Liver (tissue), 9 donors: Measurements from ENCODE around the gene GALNTL6. TPM values are rescaled to one million over a fixed set of nuclear protein-coding genes. Genes with fewer than 3 reads are reported as not detected.
"Not testable (repeated sequence)": the region's sequence is repeated elsewhere in the genome, so short reads cannot be mapped to it uniquely, and the experiment has no call there.

Source experiments
- DNase-seq: peaks from one replicate; pipeline ENCODE4 v3.0.0-alpha.2; 2017; ENCODE audit warnings: low spot score
- H3K27ac ChIP-seq, 2 donors: one replicate each; pipeline ENCODE4 v1.7.0; 2013; ENCODE audit warnings: inconsistent platforms in 2 of 2, low read length in 2 of 2, control low read depth in 1 of 2, low read depth in 1 of 2, mild to moderate bottlenecking in 1 of 2
- H3K27me3 ChIP-seq, 4 donors: one replicate each; pipeline versions ENCODE4 v1.6.1 to v1.7.0; 2013; ENCODE audit warnings: low read length in 3 of 4, inconsistent platforms in 1 of 4, mild to moderate bottlenecking in 1 of 4, moderate library complexity in 1 of 4; ENCODE audit not compliant: control insufficient read depth in 4 of 4, insufficient read depth in 4 of 4
- H3K36me3 ChIP-seq, 4 donors: one replicate each; pipeline versions ENCODE4 v1.6.1 to v1.7.0; 2013; ENCODE audit warnings: low read length in 3 of 4, mild to moderate bottlenecking in 3 of 4, low read depth in 1 of 4, moderate library complexity in 1 of 4; ENCODE audit not compliant: control insufficient read depth in 4 of 4, insufficient read depth in 3 of 4
- H3K4me1 ChIP-seq, 4 donors: one replicate each; pipeline versions ENCODE4 v1.6.1 to v1.7.0; 2013; ENCODE audit warnings: low read length in 3 of 4, mild to moderate bottlenecking in 3 of 4, moderate library complexity in 1 of 4; ENCODE audit not compliant: control insufficient read depth in 4 of 4, insufficient read depth in 4 of 4
- H3K4me3 ChIP-seq, 3 donors: one replicate each; pipeline versions ENCODE4 v1.6.1 to v1.7.0; 2013; ENCODE audit warnings: low read length in 3 of 3, control low read depth in 1 of 3, low read depth in 1 of 3, mild to moderate bottlenecking in 1 of 3
- H3K9ac ChIP-seq, 2 donors: one replicate each; pipeline ENCODE4 v1.7.0; 2013; ENCODE audit warnings: low read length in 2 of 2, mild to moderate bottlenecking in 2 of 2, moderate library complexity in 2 of 2, control low read depth in 1 of 2, low read depth in 1 of 2
- H3K9me3 ChIP-seq, 4 donors: one replicate each; pipeline versions ENCODE4 v1.6.1 to v1.7.0; 2013; ENCODE audit warnings: low read length in 3 of 4; ENCODE audit not compliant: control insufficient read depth in 4 of 4
- ATF3 ChIP-seq: IDR thresholded peaks from 2 replicates; pipeline ENCODE4 v1.6.1; 2016; ENCODE audit warnings: antibody characterized with exemption
- EGR1 ChIP-seq, 2 donors: IDR thresholded peaks; 2 replicates each; pipeline ENCODE4 v1.6.1; 2016 to 2018; ENCODE audit warnings: antibody characterized with exemption in 2 of 2, low read depth in 2 of 2
- FOXA1 ChIP-seq: IDR thresholded peaks from 2 replicates; pipeline ENCODE4 v1.6.1; 2016; ENCODE audit warnings: antibody characterized with exemption
- FOXA2 ChIP-seq: IDR thresholded peaks from 2 replicates; pipeline ENCODE4 v1.6.1; 2016; ENCODE audit warnings: antibody characterized with exemption
- GABPA ChIP-seq, 2 donors: IDR thresholded peaks in 1 of 2; conservative IDR thresholded peaks in 1 of 2; 2 replicates each; pipeline ENCODE4 v1.6.1; 2016; ENCODE audit warnings: antibody characterized with exemption in 2 of 2, mild to moderate bottlenecking in 1 of 2, moderate library complexity in 1 of 2
- HNF4A ChIP-seq, 2 donors: conservative IDR thresholded peaks; 2 replicates each; pipeline ENCODE4 v1.6.1; 2016; ENCODE audit warnings: antibody characterized with exemption in 2 of 2, mild to moderate bottlenecking in 2 of 2
- HNF4G ChIP-seq: IDR thresholded peaks from 2 replicates; pipeline ENCODE4 v1.6.1; 2016; ENCODE audit warnings: antibody characterized with exemption
- JUND ChIP-seq, 2 donors: IDR thresholded peaks; 2 replicates each; pipeline ENCODE4 v1.6.1; 2016; ENCODE audit warnings: antibody characterized with exemption in 2 of 2
- MAX ChIP-seq: IDR thresholded peaks from 2 replicates; pipeline ENCODE4 v1.6.1; 2016; ENCODE audit warnings: antibody characterized with exemption
- NR2F2 ChIP-seq: IDR thresholded peaks from 2 replicates; pipeline ENCODE4 v1.6.1; 2016; ENCODE audit warnings: antibody characterized with exemption
- RAD21 ChIP-seq, 2 donors: IDR thresholded peaks; 2 replicates each; pipeline ENCODE4 v1.6.1; 2016; ENCODE audit warnings: antibody characterized with exemption in 2 of 2, mild to moderate bottlenecking in 2 of 2
- RXRA ChIP-seq, 2 donors: IDR thresholded peaks; 2 replicates each; pipeline ENCODE4 v1.6.1; 2017 to 2018; ENCODE audit warnings: antibody characterized with exemption in 2 of 2, mild to moderate bottlenecking in 1 of 2
- SP1 ChIP-seq: IDR thresholded peaks from 2 replicates; pipeline ENCODE4 v1.6.1; 2018; ENCODE audit warnings: antibody characterized with exemption, mild to moderate bottlenecking
- TAF1 ChIP-seq: conservative IDR thresholded peaks from 2 replicates; pipeline ENCODE4 v1.6.1; 2016; ENCODE audit warnings: antibody characterized with exemption, mild to moderate bottlenecking
- YY1 ChIP-seq: IDR thresholded peaks from 2 replicates; pipeline ENCODE4 v1.6.1; 2016; ENCODE audit warnings: antibody characterized with exemption, mild to moderate bottlenecking
- ZBTB33 ChIP-seq: IDR thresholded peaks from 2 replicates; pipeline ENCODE4 v1.6.1; 2016; ENCODE audit warnings: antibody characterized with exemption
- WGBS: extraction: QIAGEN DNeasy Blood & Tissue Kit; methylation state at CpG from one replicate; pipeline ENCODE4 v1.1.7; 2013; 5-methylcytosine and 5-hydroxymethylcytosine counted together
- polyA plus RNA-seq, 2 donors: library from polyadenylated mRNA; stranded (reverse) in 1 of 2; unstranded in 1 of 2; fragments of 200-250 nt in 1 of 2; fragments of >200 nt in 1 of 2; fragmentation: Nextera tagmentation in 1 of 2; extraction: Ambion mirVana in 1 of 2; gene quantifications; one replicate each; pipeline versions ENCODE4 v1.2.1 to v1.2.3, GENCODE V29; 2013 to 2015
- total RNA-seq, 2 donors: library from RNA; depleted of rRNA; stranded (reverse); fragments of >200 nt; gene quantifications; one replicate each; pipeline ENCODE4 v1.2.3, GENCODE V29; 2014
- TF ChIP-seq, protein P1 (sequence below): fragments of 150-350 bp; IDR thresholded peaks from 2 replicates; pipeline ENCODE4 v1.5.1; 2017; ENCODE audit warnings: improper control_type of control experiment, low read depth, low read length; ENCODE audit not compliant: missing input control
- donor health status: healthy.
- donor health status: healthy.
- donor health status: healthy.
- donor health status: healthy.
- donor health status: healthy.

Gene GALNTL6
- total and polyA plus RNA-seq, 4 donors: 0.06 to 0.08 TPM; not detected in 2

- Histone ChIP-seq H3K36me3 (no peaks in the 10 kb centered on the region), H3K4me3 (no peak overlapping the region), H3K27ac (no peak overlapping the region), H3K9me3 (no peaks in the 10 kb centered on the region), H3K9ac (no peak overlapping the region), H3K4me1 (no peaks in the 10 kb centered on the region), H3K27me3 (no peaks in the 10 kb centered on the region)
- WGBS: 92% methylated on average over 6 of the region's 6 CpGs
- DNase-seq: no peak
- TF ChIP-seq GABPA (IDR thresholded peaks at IDR 0.05 in 1 of 2, conservative IDR thresholded peaks at IDR 0.05 in 1 of 2) (no peak), ZBTB33 (no peak), SP1 (no peak), JUND (IDR thresholded peaks at IDR 0.05) (no peak), HNF4A (conservative IDR thresholded peaks at IDR 0.05) (no peak), EGR1 (IDR thresholded peaks at IDR 0.05; ENCODE audit: low read depth in 2 of 2) (no peak), FOXA1 (no peak), ATF3 (no peak), HNF4G (no peak), RXRA (IDR thresholded peaks at IDR 0.05) (no peak), NR2F2 (no peak), TAF1 (no peak), MAX (no peak), RAD21 (IDR thresholded peaks at IDR 0.05) (no peak), YY1 (no peak)
- TF ChIP-seq, protein P1, sequence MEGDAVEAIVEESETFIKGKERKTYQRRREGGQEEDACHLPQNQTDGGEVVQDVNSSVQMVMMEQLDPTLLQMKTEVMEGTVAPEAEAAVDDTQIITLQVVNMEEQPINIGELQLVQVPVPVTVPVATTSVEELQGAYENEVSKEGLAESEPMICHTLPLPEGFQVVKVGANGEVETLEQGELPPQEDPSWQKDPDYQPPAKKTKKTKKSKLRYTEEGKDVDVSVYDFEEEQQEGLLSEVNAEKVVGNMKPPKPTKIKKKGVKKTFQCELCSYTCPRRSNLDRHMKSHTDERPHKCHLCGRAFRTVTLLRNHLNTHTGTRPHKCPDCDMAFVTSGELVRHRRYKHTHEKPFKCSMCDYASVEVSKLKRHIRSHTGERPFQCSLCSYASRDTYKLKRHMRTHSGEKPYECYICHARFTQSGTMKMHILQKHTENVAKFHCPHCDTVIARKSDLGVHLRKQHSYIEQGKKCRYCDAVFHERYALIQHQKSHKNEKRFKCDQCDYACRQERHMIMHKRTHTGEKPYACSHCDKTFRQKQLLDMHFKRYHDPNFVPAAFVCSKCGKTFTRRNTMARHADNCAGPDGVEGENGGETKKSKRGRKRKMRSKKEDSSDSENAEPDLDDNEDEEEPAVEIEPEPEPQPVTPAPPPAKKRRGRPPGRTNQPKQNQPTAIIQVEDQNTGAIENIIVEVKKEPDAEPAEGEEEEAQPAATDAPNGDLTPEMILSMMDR: no peak
Observed at GRCh38 chr4:172881645-172882044, 1068.4 kb downstream of the GALNTL6 start.

GRCh38 chr4:172887358-172887757 lies 1074.2 kb downstream of the GALNTL6 start:
- 94% methylated on average over 3 of the region's 3 CpGs for WGBS
- not testable (repeated sequence) for H3K9me3 ChIP-seq, DNase-seq, H3K36me3 ChIP-seq, H3K9ac ChIP-seq, H3K4me3 ChIP-seq, H3K27me3 ChIP-seq, H3K27ac ChIP-seq, H3K4me1 ChIP-seq

GRCh38 chr4:172887959-172888358 lies 1074.8 kb downstream of the GALNTL6 start:
- 70% methylated on average over 2 of the region's 2 CpGs for WGBS
- Histone ChIP-seq H3K27ac (no peak overlapping the region), H3K9me3 (no peaks in the 10 kb centered on the region), H3K4me3 (no peak overlapping the region), H3K36me3 (no peaks in the 10 kb centered on the region), H3K27me3 (no peaks in the 10 kb centered on the region), H3K4me1 (no peaks in the 10 kb centered on the region), H3K9ac (no peak overlapping the region)
- DNase-seq: no peak
- TF ChIP-seq ZBTB33 (no peak), RAD21 (IDR thresholded peaks at IDR 0.05) (no peak), FOXA2 (no peak), TAF1 (no peak), ATF3 (no peak), HNF4G (no peak), HNF4A (conservative IDR thresholded peaks at IDR 0.05) (no peak), FOXA1 (no peak), EGR1 (IDR thresholded peaks at IDR 0.05; ENCODE audit: low read depth in 2 of 2) (no peak), MAX (no peak)
- TF ChIP-seq, protein P1: no peak
